Prostate gland (tissue), 2 donors: Measurements from ENCODE around the gene CSPG4.

Experiments
- POLR2A ChIP-seq: fragments of 450-650 bp; IDR thresholded peaks from one replicate; pipeline ENCODE4 v1.6.1; 2016; ENCODE audit warnings: antibody characterized with exemption, mild to moderate bottlenecking
- POLR2AphosphoS5 ChIP-seq: sonication (generic); formaldehyde crosslinking; IDR thresholded peaks from one replicate; pipeline ENCODE4 v1.6.1; 2017; ENCODE audit warnings: antibody characterized with exemption
- TF ChIP-seq, protein P1 (sequence below), 4 experiments: fragments of 200-600 bp in 2 of 4; fragments of 450-650 bp in 2 of 4; sonication (generic) in 2 of 4; IDR thresholded peaks; 1 replicate in 3 of 4; 2 replicates in 1 of 4; pipeline ENCODE4 v1.5.1; 2016 to 2019; ENCODE audit warnings: antibody characterized with exemption in 4 of 4, mild to moderate bottlenecking in 2 of 4, moderate library complexity in 2 of 4

DNA sequence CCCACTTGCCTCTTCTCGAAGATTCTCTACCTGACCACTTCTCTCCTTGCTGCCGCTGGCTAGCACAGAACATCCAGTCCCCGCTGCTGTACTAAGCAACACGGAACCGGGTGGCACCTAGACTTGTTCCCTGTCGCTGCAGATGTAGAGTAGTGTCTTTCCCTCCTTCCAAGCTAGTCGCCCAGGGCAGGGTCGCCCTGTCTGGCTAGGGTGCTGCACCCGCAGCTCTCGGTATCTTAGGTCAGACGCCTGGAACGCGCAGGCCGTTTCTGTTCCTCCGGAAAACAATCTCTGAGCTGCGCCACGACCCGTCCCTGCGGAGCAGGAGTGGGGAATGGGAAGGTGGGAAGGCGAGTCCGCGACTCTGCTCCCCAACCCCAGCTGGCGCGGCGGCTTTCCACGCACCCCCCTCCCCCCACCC, 65.7 kb downstream of the CSPG4 start:
- TF ChIP-seq, protein P1, sequence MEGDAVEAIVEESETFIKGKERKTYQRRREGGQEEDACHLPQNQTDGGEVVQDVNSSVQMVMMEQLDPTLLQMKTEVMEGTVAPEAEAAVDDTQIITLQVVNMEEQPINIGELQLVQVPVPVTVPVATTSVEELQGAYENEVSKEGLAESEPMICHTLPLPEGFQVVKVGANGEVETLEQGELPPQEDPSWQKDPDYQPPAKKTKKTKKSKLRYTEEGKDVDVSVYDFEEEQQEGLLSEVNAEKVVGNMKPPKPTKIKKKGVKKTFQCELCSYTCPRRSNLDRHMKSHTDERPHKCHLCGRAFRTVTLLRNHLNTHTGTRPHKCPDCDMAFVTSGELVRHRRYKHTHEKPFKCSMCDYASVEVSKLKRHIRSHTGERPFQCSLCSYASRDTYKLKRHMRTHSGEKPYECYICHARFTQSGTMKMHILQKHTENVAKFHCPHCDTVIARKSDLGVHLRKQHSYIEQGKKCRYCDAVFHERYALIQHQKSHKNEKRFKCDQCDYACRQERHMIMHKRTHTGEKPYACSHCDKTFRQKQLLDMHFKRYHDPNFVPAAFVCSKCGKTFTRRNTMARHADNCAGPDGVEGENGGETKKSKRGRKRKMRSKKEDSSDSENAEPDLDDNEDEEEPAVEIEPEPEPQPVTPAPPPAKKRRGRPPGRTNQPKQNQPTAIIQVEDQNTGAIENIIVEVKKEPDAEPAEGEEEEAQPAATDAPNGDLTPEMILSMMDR (IDR thresholded peaks at IDR 0.05): no peak
- TF ChIP-seq POLR2AphosphoS5 (peak; percentile 42), POLR2A (peak; percentile 18)
